Fibroblast of peridontal ligament (primary cell): ENCODE data around the gene MCL1.

Experiments used
- DNase-seq: peaks from one replicate; pipeline ENCODE4 v3.0.0-alpha.2; 2010; ENCODE audit errors: extremely low read depth

MCL1 gene

DNA sequence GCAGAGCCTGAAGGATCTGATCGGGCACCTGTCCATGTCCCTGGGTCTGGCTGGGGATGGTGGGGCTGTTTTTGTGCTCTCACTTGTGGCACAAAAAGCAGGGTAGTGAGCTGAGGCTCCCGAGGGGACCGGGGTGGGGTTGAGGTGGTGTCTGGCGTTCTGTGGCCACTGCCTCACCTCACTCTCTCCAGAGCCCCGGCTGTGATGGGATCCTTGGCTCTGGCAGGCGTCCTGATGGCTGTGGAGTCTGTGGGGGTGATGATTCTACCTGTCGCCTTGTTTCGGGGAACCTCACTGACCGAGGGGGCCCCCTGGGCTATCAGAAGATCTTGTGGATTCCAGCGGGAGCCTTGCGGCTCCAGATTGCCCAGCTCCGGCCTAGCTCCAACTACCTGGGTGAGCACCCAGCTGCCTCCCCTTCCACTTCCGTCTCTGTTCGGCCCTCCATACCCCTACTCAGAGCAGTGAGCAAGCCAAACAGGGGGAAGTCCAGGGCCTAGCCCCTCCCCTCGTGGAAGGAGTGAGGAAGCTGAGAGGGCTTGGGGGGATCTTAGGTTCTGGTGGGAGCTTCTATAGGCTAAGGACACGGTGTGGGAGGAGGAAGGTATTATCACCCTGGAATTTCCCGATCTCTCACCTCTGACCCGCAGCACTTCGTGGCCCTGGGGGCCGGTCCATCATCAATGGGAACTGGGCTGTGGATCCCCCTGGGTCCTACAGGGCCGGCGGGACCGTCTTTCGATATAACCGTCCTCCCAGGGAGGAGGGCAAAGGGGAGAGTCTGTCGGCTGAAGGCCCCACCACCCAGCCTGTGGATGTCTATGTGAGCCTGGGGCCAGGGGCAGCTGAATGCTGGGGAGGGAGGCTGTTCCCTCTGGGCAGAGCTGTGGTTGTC is 23.2 kb downstream of the MCL1 start:
- no peak for DNase-seq

DNA sequence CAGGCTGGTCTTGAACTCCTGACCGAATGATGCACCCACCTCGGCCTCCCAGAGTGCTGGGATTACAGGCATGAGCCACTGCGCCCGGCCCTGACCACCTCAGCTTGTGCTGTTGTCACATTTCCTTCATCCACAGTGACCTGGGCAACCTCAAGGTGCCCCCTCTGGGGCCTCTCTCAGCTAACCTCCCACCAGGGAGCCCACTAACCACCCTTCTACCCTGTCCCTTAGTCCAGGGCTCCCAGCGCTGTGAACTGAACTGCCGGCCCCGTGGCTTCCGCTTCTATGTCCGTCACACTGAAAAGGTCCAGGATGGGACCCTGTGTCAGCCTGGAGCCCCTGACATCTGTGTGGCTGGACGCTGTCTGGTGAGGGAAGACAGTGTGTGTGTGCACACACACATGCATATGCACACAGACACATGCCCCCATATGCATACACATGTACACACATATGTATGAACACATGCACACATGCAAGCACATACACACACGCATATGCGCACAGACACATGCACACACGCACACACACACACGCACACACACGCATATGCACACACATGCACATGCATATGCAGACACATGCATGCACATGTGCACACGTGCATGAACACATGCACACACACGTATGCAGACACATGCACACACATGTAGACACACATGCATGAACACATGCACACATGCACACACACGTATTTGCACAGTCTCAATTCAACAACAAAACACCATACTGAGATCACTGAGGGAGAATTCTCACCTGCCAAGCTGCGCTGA is 24.0 kb downstream of the MCL1 start:
- DNase-seq, result no peak

- no peak for DNase-seq
Observed at GRCh38 chr1:150554086-150554452, 25.3 kb downstream of the MCL1 start.

- no peak for DNase-seq
Observed at GRCh38 chr1:150553392-150554085, 25.9 kb downstream of the MCL1 start.

GRCh38 chr1:150552911-150553289 is 26.5 kb downstream of the MCL1 start:
- no peak for DNase-seq

- peak; percentile 87 for DNase-seq
Observed at GRCh38 chr1:150552128-150552910, 27.1 kb downstream of the MCL1 start.

DNA sequence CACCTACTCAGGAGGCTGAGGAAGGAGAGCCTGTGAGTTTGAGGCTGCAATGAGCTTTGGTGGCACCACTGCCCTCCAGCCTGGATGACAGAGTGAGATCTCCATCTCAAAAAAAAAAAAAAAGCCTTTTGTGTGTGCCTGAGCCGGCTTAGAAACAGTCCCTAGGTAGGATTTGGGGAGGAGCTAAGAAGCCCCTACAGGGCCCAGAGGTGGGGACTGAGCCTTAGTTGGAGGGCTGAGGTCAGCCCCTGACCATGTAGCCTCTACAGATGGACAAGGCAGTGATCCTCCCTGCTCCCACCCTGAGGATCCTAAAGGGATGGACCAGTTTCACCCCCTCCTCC is 27.7 kb downstream of the MCL1 start:
- DNase-seq, result no peak

- DNase-seq, result no peak
Observed at GRCh38 chr1:150551051-150551783, 28.2 kb downstream of the MCL1 start.

DNA sequence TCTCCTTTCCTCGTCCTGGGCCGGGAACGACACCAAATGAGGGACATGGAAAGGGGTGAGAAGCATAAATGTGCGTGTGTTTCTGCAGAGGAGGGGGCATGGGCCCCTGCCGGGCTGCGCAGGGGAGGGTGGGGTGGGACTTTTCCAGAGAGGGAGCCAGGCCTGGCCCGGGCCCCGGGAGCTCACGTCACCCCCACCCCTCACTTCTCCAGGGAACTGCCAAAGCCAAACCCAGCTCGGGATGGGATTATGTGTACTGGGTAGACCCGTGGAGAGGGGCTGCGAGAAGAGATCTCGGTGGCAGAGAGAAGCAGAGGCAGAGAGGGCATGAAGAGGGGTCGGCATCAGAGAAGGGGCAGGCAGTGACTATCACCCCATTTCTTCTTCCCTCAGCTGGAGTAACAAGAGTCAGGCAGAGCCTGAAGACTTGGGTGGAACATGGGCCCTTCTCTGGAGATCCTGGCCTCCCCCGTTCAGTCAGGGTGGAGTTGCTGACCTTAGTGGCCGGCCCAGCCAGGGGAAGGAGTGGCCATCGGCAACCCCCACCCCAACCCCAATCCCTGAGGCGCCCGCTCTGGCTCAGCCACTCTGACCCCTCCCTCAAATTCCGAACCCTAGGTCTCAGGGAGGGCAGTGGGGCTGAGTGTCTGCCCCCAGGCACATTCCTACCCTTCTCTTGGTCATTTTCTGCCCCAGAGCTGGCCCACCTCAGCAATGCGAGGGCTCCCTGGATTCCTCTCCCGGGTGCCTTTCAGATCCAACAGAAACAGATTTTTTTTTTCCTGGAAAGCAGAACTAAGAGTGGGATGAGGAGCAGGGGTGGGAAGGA is 29.0 kb downstream of the MCL1 start:
- DNase-seq, result no peak

GRCh38 chr1:150549496-150550221 is 29.8 kb downstream of the MCL1 start:
- no peak for DNase-seq

DNA sequence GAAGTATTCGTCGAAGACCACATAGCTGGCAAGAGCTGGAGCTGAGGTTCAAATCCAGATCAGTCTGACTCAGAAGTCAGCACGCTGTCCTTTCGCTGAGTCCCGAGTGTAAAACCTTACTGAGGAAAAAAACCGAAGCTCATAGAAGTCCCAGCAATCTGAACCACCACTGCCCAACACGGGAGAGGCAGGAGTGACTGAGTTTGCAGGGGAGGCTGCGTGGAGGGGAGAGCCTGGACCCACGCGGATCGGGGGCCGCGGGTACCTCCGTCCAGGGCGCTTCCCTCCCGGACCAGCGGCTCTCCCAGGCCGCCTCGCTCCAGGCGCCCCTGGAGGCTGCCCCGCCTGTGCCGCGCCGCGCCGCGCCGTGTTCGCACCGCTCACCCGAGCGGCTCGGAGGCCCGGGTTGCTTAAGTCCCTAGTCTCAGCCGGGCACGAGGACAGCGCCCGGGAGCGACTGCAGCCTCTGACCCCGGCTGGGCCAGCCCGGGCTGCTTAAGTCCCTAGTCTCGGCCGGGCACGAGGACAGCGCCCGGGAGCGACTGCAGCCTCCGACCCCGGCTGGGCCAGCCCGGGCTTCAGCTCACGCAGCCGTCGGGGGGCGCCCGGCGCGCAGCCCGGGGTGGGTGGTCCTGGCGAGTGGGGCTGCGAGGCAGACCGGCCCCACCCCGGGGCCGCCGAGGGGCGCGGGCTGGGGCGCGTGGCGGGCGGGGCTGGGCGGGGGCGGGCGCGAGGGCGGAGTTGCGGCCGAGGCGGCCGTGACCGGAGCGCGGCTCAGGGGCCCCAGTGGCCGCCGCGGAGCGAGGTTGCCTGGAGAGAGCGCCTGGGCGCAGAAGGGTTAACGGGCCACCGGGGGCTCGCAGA is 30.5 kb downstream of the MCL1 start, which contains the start of gene ADAMTSL4:
TSS of gene ADAMTSL4 (plus strand) at position 777 of the 864 bp plus-strand sequence. CDS start 2,881 bp downstream, outside the sequence.
- peak; percentile 69 for DNase-seq

DNA sequence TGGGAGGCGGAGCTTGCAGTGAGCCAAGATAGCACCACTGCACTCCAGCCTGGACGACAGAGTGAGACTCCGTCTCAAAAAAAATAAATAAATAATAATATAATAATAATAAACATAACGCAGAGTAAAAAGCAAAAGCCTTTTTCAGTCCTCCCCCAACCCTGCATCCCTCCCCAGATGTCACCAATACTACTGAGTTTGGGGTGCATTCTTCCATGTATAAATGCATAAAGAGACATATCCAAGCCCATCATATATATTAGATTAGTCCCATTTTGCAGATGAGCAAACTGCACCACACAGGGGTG is 31.1 kb downstream of the MCL1 start:
- DNase-seq, result no peak

DNA sequence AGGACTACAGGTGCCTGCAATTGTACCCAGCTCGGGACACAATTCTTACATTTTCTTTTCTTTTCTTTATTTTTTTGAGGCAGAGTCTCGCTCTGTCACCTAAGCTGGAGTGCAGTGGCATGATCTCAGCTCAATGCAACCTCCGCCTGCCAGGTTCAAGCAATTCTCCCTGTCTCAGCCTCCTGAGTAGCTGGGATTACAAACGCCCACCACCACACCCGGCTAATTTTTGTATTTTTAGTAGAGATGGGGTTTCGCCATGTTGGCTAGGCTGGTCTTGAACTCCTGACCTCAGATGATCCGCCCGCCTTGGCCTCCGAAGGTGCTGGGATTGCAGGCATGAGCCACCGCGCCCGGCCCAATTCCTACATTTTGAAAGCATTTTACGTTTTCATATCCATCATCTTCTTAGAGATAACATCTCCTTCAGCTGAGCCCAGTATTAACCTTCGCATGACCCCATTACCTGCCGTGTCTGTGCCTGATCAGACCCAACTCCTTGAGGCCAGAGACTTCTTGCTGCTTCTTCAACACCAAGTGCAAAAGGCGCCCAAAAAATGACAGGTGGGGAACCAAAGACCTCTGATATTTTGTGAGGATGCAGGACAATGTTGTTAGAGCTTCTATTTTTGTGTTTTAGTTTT is 33.0 kb downstream of the MCL1 start:
- no peak for DNase-seq

GRCh38 chr1:150545486-150546032 is 33.9 kb downstream of the MCL1 start:
- no peak for DNase-seq

- DNase-seq, result no peak
Observed at GRCh38 chr1:150544204-150544603, 35.2 kb downstream of the MCL1 start.

DNA sequence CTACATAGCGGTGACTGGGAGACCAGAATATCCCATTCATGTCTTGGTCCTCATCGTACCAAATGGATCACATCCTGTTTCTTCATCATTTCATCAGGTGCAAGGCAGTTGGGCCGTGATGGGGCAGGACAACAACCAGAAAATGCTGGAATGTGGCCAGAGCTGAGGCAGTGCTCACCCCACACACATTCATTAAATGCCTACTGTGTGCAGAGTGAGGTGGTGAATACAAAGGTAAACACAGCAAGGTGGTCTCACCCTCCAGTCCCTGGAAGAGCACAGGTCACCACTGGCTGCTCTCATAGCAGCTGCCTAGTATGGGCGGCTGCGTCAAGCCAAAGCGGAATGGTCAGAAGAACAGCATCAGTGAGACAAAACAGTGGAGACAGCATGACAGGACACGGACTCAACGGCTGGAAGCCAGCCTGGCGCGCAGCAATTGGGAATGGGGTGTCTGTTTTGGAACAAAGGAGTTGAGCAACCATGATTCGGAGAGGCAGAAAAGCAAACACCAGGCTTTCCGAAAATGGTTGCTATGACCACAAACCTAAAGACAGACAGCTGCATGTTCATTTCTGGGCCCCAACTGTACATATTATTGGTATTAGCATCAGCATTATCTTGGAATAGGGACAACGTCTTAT is 35.8 kb downstream of the MCL1 start:
- DNase-seq, result no peak
